UCSD-AML1 (cell line): ENCODE measurements around the gene SLC38A11.
A peak's percentile ranks its signal among the peaks of the same experiment; 100 is the strongest.

ENCODE experiments used
- DNase-seq: peaks from one replicate; lab custom pipeline; 2025; ENCODE audit not compliant: unreplicated experiment; lab: John Stamatoyannopoulos, UW

Gene SLC38A11

GRCh38 chr2:164917296-164917903 lies 37.9 kb downstream of the SLC38A11 start:
- DNase-seq: peak; percentile 9

- no peak for DNase-seq
Observed at GRCh38 chr2:164915566-164915965, 39.8 kb downstream of the SLC38A11 start.

GRCh38 chr2:164913640-164914350 lies 41.5 kb downstream of the SLC38A11 start:
- DNase-seq: no peak

GRCh38 chr2:164913011-164913410 lies 42.3 kb downstream of the SLC38A11 start:
- DNase-seq: no peak

- no peak for DNase-seq
Observed at GRCh38 chr2:164911832-164912231, 43.5 kb downstream of the SLC38A11 start.

GRCh38 chr2:164910101-164910899 lies 45.0 kb downstream of the SLC38A11 start:
- DNase-seq: peak; percentile 8

GRCh38 chr2:164906947-164907346 lies 48.4 kb downstream of the SLC38A11 start:
- DNase-seq: no peak

GRCh38 chr2:164905307-164905706 lies 50.0 kb downstream of the SLC38A11 start:
- no peak for DNase-seq

GRCh38 chr2:164903951-164904350 lies 51.4 kb downstream of the SLC38A11 start:
- peak; percentile 14 for DNase-seq

- no peak for DNase-seq
Observed at GRCh38 chr2:164903204-164903603, 52.1 kb downstream of the SLC38A11 start.

- DNase-seq: no peak
Observed at GRCh38 chr2:164899121-164899520, 56.2 kb downstream of the SLC38A11 start.

- no peak for DNase-seq
Observed at GRCh38 chr2:164898475-164898874, 56.9 kb downstream of the SLC38A11 start.

GRCh38 chr2:164897469-164898260 lies 57.7 kb downstream of the SLC38A11 start:
- DNase-seq: no peak

GRCh38 chr2:164896634-164897355 lies 58.5 kb downstream of the SLC38A11 start:
- DNase-seq: no peak

GRCh38 chr2:164896226-164896625 lies 59.1 kb downstream of the SLC38A11 start:
- no peak for DNase-seq

- no peak for DNase-seq
Observed at GRCh38 chr2:164891460-164891859, 63.9 kb downstream of the SLC38A11 start.

GRCh38 chr2:164890544-164890943 lies 64.8 kb downstream of the SLC38A11 start:
- peak; percentile 37 for DNase-seq

GRCh38 chr2:164888592-164888991 lies 66.7 kb downstream of the SLC38A11 start:
- DNase-seq: no peak

GRCh38 chr2:164887434-164888144 lies 67.7 kb downstream of the SLC38A11 start:
- no peak for DNase-seq

- DNase-seq: no peak
Observed at GRCh38 chr2:164882276-164882675, 73.0 kb downstream of the SLC38A11 start.
